KOPT-K1 (cell line): ENCODE measurements around the gene KIF9.
"Not testable (repeated sequence)": the region's sequence is repeated elsewhere in the genome, so short reads cannot be mapped to it uniquely, and the experiment has no call there.

Source experiments
- H3K27ac ChIP-seq: fragments of 200-600 bp; sonication (generic); 2 replicates; pipeline ENCODE4 v1.5.1; 2016; ENCODE audit warnings: antibody characterized with exemption, mild to moderate bottlenecking, low read depth, low read length; ENCODE audit not compliant: poor library complexity, severe bottlenecking
- H3K36me3 ChIP-seq: fragments of 200-600 bp; sonication (generic); 2 replicates; pipeline ENCODE4 v1.5.1; 2017; ENCODE audit warnings: antibody characterized with exemption, mild to moderate bottlenecking, low read length, moderate library complexity; ENCODE audit not compliant: insufficient read depth
- H3K9me3 ChIP-seq: fragments of 200-600 bp; sonication (generic); 2 replicates; pipeline ENCODE4 v1.5.1; 2017; ENCODE audit warnings: antibody characterized with exemption, low read length, mild to moderate bottlenecking; ENCODE audit not compliant: insufficient read depth, poor library complexity, severe bottlenecking

KIF9 gene, protein sequence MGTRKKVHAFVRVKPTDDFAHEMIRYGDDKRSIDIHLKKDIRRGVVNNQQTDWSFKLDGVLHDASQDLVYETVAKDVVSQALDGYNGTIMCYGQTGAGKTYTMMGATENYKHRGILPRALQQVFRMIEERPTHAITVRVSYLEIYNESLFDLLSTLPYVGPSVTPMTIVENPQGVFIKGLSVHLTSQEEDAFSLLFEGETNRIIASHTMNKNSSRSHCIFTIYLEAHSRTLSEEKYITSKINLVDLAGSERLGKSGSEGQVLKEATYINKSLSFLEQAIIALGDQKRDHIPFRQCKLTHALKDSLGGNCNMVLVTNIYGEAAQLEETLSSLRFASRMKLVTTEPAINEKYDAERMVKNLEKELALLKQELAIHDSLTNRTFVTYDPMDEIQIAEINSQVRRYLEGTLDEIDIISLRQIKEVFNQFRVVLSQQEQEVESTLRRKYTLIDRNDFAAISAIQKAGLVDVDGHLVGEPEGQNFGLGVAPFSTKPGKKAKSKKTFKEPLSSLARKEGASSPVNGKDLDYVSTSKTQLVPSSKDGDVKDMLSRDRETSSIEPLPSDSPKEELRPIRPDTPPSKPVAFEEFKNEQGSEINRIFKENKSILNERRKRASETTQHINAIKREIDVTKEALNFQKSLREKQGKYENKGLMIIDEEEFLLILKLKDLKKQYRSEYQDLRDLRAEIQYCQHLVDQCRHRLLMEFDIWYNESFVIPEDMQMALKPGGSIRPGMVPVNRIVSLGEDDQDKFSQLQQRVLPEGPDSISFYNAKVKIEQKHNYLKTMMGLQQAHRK

DNA sequence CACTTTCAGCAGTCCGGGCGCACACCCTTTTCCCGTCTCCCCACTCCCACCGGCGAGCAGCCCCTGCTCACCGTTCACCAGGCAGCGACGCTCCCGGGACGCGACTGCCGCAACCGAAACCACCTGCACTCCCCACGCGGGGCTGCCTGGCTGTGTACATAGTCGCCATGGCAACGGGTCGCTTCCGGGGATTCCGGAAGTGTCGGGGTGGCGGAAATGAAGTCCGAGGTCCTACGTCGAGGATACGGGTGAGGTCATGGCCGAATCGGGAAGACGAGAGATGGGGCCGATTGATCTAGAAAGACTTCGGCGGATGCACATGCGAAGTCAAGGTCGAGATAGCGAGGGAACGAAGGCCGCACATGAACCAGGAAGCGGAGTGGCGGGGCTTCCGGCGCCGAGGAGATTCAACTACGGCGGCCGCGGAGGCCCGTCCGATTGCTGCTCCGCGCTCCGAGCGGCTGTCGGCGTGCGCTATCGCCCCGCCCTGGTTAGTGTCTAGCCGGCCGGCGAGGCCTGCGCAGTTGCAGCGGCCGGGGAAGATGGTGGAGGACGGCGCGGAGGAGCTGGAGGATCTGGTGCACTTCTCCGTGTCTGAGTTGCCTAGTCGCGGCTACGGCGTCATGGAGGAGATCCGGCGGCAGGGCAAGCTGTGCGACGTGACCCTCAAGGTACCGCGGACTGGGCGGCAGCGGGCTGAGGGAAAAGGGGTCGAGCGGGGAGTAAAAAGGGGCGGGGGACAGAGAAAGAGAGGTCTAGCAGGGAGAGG lies at the start of gene KIF9, which contains the start of gene KLHL18:
TSS of gene KIF9 (minus strand) at position 376 of the 769 bp plus-strand sequence. CDS start 5,425 bp downstream, outside the sequence.
TSS of gene KLHL18 (plus strand) at position 521 of the 769 bp plus-strand sequence. CDS start at position 543, 22 bp downstream.
- Histone ChIP-seq H3K9me3 (no peaks in the 10 kb centered on the region), H3K36me3 (peaks cover 10% of the 10 kb centered on the region), H3K27ac (peak within 1 kb of the TSS; percentile 78)

DNA sequence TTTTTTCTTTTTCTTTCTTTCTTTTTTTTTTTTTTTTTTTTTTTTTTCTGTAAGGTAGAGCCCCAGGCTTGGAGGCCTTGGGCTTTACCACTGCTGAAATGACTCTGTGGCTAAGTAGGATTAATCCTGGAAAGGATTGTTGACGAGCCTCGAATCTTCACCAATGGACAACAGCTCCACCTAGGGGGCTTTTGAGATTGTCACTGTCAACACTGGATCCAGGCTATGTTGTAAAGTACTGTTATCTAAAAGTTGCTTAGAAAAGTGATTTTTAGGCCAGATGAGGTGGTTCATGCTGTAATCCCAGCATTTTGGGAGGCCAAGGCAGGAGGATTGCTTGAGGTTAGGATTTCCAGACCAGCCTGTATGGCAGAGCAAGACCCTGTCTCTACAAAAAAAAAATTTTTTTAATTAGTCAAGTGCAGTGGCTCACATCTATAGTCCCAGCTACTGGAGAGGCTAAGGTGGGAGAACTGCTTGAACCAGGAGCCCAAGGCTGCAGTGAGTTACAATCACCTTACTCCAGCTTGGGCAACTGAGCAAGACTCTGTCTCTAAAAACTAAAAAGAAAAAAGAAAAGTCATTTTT lies 41.8 kb upstream of the KIF9 start:
- peaks cover 86% of the 10 kb centered on the region for H3K36me3 ChIP-seq
- no peak overlapping the region for H3K27ac ChIP-seq
- no peaks in the 10 kb centered on the region for H3K9me3 ChIP-seq

DNA sequence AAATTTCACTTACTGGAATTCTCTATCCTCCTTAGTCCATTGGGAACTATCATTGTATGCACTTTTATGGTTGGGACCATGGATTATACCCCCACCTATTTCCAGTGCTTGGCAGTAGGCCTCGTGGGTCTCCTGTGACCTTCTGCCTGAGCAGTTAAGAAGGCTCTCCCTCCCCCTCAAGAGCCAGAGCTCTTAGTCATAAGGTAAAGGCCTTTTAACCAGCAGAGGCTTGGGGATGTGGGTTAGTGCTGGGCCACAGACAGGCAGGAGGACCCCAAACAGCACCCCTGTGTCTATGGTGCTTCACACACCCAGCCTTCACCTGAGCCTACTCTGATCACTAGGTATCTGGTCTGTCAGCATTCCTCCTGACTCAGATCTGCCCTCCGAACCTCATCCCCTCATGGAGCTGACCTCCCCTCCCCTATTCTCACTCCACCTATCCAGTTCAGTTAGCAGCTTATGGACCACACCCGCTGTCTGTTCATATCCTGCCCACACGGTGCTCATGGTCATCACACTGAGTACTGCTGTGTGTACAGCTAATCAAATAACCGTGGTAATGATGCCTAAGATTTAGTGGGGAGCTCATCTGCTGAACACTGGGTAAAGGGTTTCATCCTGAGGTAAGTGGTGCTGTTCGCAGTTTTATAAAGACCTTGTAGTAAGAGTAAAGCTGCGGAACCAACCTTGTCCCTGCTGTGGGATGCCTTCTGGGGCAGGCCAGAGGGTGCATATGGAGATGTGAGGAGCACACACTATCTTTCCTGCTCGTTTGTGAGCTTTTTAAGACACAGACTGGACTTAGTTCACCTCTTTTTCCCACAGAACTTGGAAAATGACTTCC lies 41.1 kb upstream of the KIF9 start:
- Histone ChIP-seq H3K27ac (no peak overlapping the region), H3K9me3 (no peaks in the 10 kb centered on the region), H3K36me3 (peaks cover 83% of the 10 kb centered on the region)

DNA sequence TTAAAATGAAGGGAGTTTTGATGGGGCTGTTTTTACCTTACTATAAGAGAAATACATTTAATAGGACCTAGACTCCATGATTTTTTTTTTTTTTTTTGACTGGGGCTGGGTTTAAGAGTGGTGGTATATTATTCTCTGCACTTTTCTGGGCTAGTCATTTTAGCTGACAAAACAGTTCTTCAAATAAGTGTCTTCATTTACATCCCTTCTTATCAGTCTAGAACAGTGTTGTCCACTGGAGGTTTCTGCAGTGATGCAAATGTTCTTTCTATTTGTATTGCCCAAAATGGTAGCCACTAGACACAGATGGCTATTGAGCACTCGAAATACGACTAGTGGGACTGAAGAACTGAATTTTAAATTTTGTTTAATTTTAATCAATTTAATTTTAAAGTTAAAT lies 37.4 kb upstream of the KIF9 start:
- Histone ChIP-seq H3K9me3 (no peaks in the 10 kb centered on the region), H3K27ac (no peak overlapping the region), H3K36me3 (peaks cover 55% of the 10 kb centered on the region)

DNA sequence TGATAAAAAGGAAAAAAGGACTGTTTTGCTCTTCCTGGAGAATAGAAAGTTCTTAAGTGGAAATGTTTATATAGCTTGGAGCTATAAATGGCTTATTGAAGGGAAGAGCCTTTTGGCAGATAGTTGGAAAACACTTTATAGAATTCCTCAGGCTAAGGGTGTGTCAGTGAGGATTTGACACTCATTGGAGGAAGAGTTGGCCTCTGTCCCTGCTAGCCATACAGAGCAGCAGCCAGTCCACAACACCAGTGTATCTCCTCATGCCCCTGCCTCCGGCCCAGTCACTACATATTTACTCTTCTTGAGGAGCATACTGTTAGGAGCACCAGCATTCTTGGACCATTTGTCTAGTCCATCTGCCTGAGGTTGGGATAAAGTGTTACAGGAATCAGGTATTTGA lies 36.3 kb upstream of the KIF9 start:
- Histone ChIP-seq H3K27ac (no peak overlapping the region), H3K36me3 (peaks cover 51% of the 10 kb centered on the region), H3K9me3 (no peaks in the 10 kb centered on the region)

DNA sequence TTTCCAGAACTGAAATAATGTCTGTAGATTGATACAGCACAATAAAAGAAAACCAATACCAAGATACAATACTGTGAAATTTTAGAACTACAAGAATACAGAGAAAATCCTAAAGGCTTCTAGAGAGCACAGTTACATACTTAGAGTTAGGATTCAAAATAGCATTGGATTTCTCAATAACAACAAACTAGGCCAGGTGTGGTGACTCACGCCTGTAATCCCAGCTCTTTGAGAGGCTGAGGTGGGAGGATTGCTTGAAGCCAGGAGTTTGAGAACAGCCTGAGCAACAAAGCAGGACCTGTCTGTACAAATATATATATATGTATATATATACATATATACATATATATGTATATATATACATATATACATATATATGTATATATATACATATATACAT lies 33.6 kb upstream of the KIF9 start:
- peaks cover 24% of the 10 kb centered on the region; the same call in 1 of the 2 replicates for H3K36me3 ChIP-seq
- H3K27ac ChIP-seq, H3K9me3 ChIP-seq: not testable (repeated sequence)

DNA sequence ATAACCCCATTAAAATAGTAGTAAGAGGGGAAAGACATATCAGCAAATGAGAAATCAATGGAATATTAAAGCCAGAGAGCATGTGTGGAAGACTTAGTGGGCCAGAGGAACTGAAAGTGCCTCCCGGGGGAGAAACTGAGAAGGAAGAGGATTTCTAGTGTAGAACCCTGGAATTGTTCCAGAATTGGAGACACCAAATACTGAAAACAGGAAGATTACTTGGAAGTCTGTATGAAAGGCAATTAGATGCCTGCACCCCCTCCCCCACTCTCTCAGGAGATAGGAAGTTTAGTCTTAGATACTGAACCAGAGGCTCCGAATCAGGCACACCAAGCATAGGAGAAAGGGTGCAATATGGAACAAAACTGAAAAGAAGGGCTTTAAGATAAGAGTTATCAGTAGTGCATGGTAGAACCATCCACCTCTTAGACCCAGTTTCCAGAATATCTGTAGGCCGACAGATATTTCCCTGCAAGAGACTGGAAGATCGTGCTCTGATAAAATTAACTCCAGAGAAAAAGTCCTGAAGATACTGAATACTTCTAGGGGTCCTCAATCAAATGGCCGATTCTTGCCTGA lies 32.6 kb upstream of the KIF9 start:
- Histone ChIP-seq H3K27ac (no peak overlapping the region), H3K9me3 (no peaks in the 10 kb centered on the region), H3K36me3 (peaks cover 16% of the 10 kb centered on the region; the same call in 1 of the 2 replicates)

DNA sequence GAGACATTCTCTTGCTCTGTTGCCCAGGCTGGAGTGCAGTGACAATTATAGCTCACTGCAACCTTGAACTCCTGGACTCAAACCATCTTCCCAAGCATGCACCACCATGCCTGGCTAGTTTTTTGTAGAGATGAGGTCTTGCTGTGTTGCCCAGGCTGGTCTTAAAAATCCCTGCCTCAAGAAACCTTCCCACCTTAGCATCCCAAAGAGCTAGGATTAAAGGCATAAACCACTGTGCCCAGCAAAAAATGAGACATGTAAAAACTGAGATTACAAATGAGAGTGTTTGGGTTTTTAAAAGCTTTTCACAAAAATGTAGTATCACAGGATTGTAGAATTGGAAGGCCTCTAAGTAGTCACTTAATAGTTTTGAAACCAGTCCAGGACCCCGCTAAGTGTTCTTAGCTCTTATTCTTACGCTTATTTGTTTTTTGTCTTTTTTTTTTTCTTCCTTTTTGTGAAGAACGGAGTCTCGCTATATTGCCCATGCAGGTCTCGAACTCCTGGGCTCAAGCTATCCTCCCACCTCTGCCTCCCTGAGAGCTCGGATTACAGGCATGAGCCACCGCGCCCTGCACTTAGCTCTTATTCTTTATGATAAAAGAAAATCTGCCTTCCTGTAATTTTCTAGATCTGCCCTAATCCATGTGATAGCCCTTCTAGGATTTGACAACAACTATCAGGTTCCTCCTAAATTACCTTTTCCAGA lies 31.6 kb upstream of the KIF9 start:
- H3K36me3 ChIP-seq: peaks cover 9% of the 10 kb centered on the region; the same call in 1 of the 2 replicates
- H3K9me3 ChIP-seq: no peaks in the 10 kb centered on the region
- no peak overlapping the region for H3K27ac ChIP-seq

DNA sequence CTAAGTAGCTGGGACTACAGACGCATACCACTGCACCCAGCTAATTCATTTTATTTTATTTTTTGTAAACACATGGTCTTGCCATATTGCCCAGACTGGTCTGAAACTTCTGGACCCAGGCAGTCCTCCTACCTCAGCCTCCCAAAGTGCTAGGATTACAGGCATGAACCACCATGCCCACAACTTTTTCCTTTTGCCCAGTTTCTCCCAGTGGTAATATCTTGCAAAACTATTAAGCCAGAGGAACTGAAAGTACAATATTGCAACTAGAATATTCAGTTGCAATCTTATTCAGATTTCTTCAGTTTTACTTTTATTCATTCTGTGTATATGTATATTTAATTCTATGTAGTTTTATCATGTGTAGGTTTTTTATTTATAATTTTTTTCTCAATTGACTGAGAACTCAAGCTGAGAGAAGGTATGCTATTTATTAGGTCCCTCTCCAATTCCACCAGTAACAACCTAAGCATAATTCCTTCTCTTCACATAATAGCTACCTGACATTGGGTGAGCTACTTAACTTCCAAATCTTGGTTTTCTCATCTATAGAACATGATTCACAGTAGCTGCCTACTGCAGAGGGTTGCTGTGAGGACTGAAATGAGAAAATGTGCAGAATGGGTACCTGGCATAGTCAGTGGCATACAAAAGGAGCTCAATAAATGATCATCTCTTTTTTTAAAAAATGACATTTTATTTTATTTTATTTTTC lies 30.9 kb upstream of the KIF9 start:
- no peaks in the 10 kb centered on the region for H3K9me3 ChIP-seq
- peaks cover 9% of the 10 kb centered on the region; the same call in 1 of the 2 replicates for H3K36me3 ChIP-seq
- H3K27ac ChIP-seq: no peak overlapping the region

DNA sequence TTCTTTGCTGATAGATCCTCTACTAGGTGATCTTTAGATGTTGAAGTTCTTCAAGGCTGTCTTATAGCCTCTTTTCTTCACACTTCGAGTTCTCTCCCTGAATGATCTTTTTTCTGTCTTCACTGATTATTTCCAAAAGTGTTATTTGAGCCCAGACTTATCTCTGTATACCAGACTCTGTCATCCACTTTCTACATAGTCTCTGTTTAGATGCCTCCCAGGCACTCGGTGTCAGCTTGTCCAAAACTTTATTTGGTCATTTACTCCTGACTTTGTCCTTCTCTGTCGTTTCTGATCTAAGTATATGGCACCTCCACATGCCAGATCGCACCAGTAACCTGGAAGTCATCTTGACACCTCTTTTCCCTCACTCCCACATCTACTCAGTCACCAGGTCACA lies 27.8 kb upstream of the KIF9 start:
- no peak overlapping the region for H3K27ac ChIP-seq
- no peaks in the 10 kb centered on the region for H3K9me3 ChIP-seq
- H3K36me3 ChIP-seq: peaks cover 16% of the 10 kb centered on the region

DNA sequence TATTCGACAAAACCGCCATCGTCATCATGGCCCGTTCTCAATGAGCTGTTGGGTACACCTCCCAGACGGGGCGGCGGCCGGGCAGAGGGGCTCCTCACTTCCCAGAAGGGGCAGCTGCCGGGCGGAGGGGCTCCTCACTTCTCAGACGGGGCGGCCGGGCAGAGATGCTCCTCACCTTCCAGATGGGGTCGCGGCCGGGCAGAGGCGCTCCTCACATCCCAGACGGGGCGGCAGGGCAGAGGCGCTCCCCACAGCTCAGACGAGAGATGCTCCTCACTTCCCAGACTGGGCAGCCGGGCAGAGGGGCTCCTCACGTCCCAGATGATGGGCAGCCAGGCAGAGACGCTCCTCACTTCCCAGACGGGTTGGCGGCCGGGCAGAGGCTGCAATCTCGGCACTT lies 26.6 kb upstream of the KIF9 start:
- H3K27ac ChIP-seq, H3K9me3 ChIP-seq: not testable (repeated sequence)
- H3K36me3 ChIP-seq: peaks cover 17% of the 10 kb centered on the region

DNA sequence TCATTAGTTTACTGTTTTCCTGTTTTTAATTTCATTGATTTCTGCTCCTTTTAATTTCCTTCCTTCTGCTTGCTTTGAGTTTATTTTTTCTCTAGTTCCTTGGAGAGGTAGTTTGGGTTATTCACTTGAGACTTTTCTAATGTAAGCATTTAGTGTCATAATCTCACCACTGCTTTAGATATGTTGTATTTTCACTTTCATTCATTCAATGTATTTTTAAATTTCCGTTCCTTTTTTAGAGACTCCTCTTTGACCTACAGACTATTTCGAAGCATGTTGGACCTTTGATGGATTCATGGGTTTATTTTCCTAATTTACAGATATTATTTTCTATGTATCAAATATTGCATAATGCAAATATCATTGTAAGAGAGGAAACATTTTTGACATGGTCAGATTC lies 23.4 kb upstream of the KIF9 start:
- Histone ChIP-seq H3K36me3 (peaks cover 38% of the 10 kb centered on the region), H3K9me3 (no peaks in the 10 kb centered on the region), H3K27ac (no peak overlapping the region)

DNA sequence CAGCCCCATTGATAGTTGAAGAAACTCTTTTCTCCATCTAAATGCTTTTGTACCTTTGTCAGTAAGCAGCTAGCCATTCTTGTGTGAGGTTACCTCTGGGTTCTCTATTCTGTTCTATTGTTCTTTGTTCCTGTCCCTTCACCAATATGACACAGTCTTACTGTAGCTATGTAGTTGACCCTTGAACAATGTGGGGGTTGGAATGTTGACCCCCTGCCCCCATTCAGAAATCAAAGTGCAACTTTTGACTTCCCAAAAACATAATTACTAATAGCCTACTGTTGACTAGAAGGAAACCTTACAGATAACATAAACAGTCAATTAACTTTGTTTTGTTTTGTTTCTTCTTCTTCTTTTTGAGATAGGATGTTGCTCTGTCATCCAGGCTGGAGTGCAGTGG lies 18.9 kb upstream of the KIF9 start:
- Histone ChIP-seq H3K27ac (no peak overlapping the region), H3K9me3 (no peaks in the 10 kb centered on the region), H3K36me3 (peaks cover 26% of the 10 kb centered on the region)
